GM19438 (cell line): ENCODE measurements around the gene PPWD1.
"Not testable (repeated sequence)": the region's sequence is repeated elsewhere in the genome, so short reads cannot be mapped to it uniquely, and the experiment has no call there.

ENCODE experiments used
- ATAC-seq: cut with Tn5 transposase; IDR thresholded peaks from one replicate; pipeline ENCODE4 v1.9.1; 2021; ENCODE audit warnings: low read depth; ENCODE audit not compliant: unreplicated experiment

PPWD1 gene

DNA sequence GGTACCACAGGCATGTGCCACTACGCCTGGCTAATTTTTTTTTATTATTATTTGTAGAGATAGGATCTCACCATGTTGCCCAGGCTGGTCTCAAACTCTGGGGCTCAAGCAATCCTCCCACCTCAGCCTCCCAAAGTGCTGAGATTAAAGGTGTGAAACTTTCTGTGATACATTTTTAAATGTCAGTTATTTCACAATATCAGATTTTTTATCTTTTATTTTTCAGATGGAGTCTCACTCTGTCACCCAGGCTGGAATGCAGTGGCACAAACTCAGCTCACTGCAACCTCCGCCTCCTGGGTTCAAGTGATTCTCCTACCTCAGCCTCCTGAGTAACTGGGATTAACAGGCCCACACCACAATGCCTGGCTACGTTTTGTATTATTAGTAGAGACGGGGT is 58.9 kb downstream of the PPWD1 start:
- not testable (repeated sequence) for ATAC-seq

DNA sequence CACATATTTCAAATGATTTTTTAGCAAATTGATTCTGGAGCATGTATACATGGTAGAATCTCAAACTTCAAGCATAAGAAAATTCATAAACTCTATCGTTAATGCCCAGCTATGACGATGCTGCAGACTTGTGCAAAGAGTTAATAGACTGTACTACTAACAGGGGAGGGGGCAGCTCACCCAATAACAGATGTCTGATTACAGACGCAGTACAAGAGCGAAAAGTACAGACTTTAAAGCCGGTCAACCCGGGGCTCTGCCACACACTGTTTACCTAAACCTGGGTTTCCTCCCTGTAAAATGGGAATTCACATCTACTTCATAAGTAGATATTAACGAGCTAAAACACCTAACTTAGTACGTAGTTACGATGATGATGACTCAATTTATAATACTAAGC is 60.4 kb downstream of the PPWD1 start:
- no peak for ATAC-seq

DNA sequence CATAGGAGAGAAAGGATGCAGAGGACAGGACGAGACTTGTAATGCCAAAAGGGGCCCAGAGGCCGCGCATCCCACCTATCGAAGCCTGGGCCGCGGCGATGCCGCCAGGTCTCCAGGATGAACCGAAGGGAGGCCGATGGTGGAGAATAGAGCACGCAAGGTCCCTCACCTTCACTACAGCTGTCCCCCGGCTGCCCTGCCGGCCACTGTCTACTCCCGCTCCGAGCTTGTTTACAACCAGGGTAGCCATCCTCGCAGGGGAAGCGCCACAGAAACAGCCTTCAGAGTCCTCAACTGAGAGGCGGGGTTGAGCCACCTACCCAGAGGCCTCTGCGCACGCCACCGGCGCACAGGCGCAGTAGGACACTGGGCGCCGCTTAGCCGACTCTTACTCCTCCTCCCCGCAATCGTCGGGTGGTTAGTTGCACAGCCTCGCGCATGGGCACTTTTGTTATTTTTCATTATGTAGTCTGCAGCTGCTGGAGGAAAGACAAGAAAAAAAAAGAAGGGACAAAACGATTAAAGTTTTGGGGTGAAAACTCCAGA is 61.0 kb downstream of the PPWD1 start, which contains the start of gene TRIM23:
Gene TRIM23 (minus strand): TSS at position 309 of the 546 bp plus-strand sequence. CDS start 59 bp downstream, at position 250.
- ATAC-seq: peak; percentile 92

DNA sequence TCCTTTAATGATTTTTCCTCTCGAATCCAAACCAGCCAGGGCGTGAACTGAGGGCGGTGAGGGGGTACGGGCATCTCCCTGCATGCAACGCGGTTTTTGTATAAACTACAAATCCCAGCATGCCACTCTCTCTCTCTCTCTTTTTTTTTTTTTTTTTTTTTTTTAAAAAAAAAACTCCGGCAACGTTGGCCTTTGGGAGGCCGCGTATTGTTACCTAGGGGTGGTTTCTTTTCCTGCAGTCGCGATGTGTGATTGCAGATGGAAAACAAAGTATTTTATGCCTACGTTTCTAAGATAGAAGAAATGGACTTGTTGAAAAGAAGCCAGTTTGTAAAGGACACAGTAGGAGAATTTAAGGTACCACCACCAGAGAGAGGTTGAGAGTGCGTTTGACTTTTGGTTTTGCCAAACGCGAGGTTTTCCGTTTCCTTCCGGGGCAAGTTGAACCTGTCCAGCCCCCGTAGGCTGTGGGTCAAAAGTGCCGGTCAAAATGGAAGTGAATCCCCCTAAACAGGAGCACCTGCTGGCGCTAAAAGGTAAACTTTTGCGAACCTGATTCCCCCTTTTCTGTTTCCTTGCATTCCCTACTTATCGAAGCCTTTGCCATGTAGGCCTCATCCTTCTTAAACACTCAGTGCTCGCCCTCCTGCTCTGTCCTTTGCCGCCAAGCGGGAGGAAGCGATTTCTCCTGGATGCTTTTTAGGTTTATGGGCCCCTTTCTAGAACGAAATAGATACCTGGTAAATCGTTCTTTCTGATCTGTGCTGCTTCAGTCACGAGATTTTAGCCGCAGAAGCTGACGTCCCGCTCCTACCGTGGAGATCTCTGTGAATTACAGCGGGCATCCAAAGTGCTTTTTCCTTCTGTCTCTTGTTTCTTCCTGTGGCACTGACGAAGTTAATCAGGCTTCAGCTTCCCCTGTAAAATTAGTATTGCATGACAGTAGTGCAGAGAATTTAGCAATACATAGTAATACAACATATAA is 61.8 kb downstream of the PPWD1 start, which contains the start of the genes SHLD3 and TRAPPC13:
Gene SHLD3 (plus strand): TSS at position 457 of the 985 bp plus-strand sequence. CDS start 4,561 bp downstream, outside the sequence.
Gene TRAPPC13 (plus strand): TSS at position 457 of the 985 bp plus-strand sequence. CDS start 34 bp downstream, at position 491.
- peak; percentile 78 for ATAC-seq

DNA sequence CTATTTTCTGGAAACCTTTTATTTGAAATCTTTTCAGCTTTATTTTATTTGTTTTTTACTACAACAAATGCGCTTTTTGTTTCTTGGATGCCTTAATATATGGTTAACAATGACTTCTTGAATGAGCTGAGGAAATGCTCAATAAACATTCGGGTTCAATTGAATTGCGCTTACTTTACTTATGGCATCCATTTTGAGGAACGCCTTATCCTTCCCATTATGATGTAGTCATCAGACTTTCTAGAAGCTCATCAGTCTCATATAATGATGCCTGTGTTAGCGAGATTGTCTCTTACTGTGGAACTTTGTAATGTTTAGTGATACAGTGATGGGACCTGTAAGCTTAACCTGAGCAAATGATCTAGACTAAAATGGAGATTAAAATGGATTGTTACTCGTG is 62.6 kb downstream of the PPWD1 start:
- no peak for ATAC-seq

DNA sequence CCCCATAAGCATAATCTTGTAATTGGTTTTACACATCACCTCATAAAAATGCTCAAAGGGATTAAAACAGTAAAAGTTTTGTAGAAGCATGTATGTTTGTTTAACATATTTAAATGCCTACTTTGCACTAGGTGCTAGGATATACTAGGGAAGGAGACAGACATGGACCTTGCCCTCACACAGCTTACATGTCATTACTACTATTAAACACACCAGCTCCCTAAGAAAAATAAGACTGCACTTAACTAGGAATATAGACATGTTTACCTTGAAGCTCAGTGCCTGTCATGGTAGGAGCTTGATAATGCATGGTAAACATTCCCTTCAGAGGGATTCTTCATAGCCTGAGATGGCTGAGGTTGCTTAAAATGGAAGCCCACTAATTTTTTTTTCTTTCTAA is 67.9 kb downstream of the PPWD1 start:
- no peak for ATAC-seq
